Central memory CD8-positive, alpha-beta T cell (primary cell): ENCODE data around the gene FRK.
"Not testable (repeated sequence)": the region's sequence is repeated elsewhere in the genome, so short reads cannot be mapped to it uniquely, and the experiment has no call there.

ENCODE experiments used
- ATAC-seq: fragments of 150-1000 bp; cut with Tn5 transposase; replicated peaks from 2 replicates; pipeline ENCODE4 v1.10.0; 2022; ENCODE audit warnings: mild to moderate bottlenecking, moderate FRiP score, moderate number of reproducible peaks; ENCODE audit not compliant: poor library complexity, severe bottlenecking; ENCODE audit errors: extremely low read depth
- DNase-seq, 2 donors: peaks; one replicate each; pipeline ENCODE4 v3.0.0; 2021; ENCODE audit warnings: low spot score in 2 of 2
- H3K27ac Mint-ChIP-seq: one replicate; pipeline ENCODE4 v1.8.0; 2022; ENCODE audit warnings: low read depth, mild to moderate bottlenecking, moderate library complexity, mixed read lengths
- H3K27me3 Mint-ChIP-seq: one replicate; pipeline ENCODE4 v1.8.0; 2022; ENCODE audit warnings: mixed read lengths
- H3K36me3 Mint-ChIP-seq: one replicate; pipeline ENCODE4 v1.8.0; 2022; ENCODE audit warnings: mild to moderate bottlenecking, moderate library complexity, mixed read lengths; ENCODE audit not compliant: insufficient read depth
- H3K4me1 Mint-ChIP-seq: one replicate; pipeline ENCODE4 v1.8.0; 2022; ENCODE audit warnings: mixed read lengths
- H3K4me3 Mint-ChIP-seq: one replicate; pipeline ENCODE4 v1.8.0; 2022; ENCODE audit warnings: mild to moderate bottlenecking, moderate library complexity, mixed read lengths
- H3K9me3 Mint-ChIP-seq: one replicate; pipeline ENCODE4 v1.8.0; 2022; ENCODE audit warnings: mixed read lengths

FRK gene

DNA sequence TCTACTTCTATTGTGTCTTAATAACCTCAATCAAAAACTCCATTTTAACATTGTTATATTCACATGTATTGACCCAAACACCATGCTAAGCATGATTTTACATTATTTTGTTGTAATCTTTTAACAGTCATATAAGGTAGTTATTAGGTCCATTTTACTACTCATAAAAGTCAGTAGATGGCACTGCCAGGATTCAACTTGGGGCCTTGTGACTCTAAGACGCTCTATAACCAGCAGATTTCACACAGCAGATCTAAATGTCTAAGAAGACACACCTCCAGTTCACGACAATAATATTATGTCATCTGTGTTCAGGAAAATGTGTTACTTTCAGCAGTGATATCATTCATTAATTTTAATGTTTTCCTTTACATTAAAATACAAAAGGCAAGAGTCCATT lies 88.0 kb downstream of the FRK start:
- no peak overlapping the region for H3K4me3 Mint-ChIP-seq
- no peak for DNase-seq
- peaks cover 12% of the 10 kb centered on the region for H3K27me3 Mint-ChIP-seq
- H3K9me3 Mint-ChIP-seq: no peaks in the 10 kb centered on the region
- peaks cover 2% of the 10 kb centered on the region for H3K36me3 Mint-ChIP-seq
- no peak for ATAC-seq
- no peaks in the 10 kb centered on the region for H3K4me1 Mint-ChIP-seq
- H3K27ac Mint-ChIP-seq: no peak overlapping the region

DNA sequence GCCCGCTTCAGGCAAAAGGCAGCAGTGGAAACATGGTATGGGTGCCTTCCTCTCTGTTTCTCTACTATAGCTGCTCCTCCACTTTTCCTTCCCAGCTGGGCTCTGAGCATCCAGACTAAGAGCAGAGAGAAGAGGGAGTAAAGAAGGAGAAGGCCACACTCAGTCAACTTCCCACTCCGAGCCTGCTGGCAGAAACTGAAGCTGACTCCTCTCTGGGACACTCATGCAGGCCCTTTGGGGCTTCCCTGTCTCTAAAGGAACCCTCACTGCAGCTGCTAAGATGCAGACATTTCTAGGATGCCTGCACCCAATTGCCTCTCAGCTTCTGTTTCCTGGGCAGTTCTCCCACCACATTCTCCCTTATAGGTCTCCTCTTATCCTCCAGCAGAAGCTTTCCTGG lies 88.9 kb downstream of the FRK start:
- DNase-seq (no peak), ATAC-seq (no peak)
- H3K9me3 Mint-ChIP-seq: no peaks in the 10 kb centered on the region
- H3K27me3 Mint-ChIP-seq: peaks cover 12% of the 10 kb centered on the region
- peaks cover 1% of the 10 kb centered on the region for H3K36me3 Mint-ChIP-seq
- H3K27ac Mint-ChIP-seq: no peak overlapping the region
- no peak overlapping the region for H3K4me3 Mint-ChIP-seq
- no peaks in the 10 kb centered on the region for H3K4me1 Mint-ChIP-seq

DNA sequence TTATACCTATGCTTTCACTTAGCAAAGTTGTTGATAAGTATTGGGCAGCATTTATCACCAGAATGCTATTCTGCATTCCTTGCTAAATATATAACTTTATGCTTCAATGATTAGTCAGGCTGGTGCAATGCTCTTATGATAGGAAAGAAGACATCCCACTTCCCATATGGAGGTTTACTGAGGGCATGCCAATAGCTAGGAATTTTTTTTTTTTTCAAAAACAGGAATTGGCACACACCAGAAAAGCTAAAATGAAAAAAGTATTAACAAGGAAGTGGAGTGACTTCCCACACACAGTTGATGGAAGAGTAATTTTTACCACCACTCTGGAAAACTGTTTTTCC lies 90.8 kb downstream of the FRK start:
- Mint-ChIP-seq H3K27ac (no peak overlapping the region), H3K4me1 (no peaks in the 10 kb centered on the region), H3K36me3 (no peaks in the 10 kb centered on the region), H3K9me3 (no peaks in the 10 kb centered on the region), H3K4me3 (no peak overlapping the region), H3K27me3 (peaks cover 12% of the 10 kb centered on the region)
- no peak for ATAC-seq
- no peak for DNase-seq

DNA sequence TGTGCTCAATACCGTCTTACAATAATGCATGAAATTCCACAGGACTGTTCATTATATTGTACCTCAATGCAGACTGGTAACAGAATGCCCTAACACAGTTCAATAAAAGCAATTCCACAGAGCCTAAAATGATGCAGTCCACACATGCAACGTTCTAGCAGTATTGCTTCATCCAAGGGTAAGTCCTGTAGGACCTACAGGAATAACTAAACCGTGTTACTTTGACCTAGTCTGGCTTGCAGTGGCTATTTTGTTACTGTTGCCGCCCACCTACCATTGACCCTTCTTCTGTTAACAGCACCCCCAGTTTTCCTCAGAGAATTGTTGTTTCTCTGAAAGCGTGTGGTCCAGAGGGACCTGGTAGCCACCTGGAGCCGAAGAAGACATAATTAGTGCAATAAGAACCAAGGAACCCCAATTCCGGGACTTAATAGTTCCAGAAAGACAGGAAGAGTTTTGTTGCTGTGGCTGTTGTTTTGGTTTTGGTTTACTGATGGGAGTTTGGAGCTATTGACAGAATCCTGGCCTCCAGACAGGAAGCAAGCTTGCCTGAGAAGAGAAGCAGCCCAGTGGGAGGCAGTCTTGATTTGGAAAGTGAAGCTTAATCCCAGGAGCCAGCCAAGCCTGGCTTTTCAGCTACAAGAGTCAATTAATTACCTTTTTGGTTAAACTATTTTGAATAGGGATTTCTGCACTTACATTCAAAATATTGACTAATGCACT lies 91.3 kb downstream of the FRK start:
- no peaks in the 10 kb centered on the region for H3K36me3 Mint-ChIP-seq
- H3K4me1 Mint-ChIP-seq: no peaks in the 10 kb centered on the region
- no peak overlapping the region for H3K4me3 Mint-ChIP-seq
- DNase-seq (no peak), ATAC-seq (no peak)
- H3K9me3 Mint-ChIP-seq: no peaks in the 10 kb centered on the region
- peaks cover 12% of the 10 kb centered on the region for H3K27me3 Mint-ChIP-seq
- no peak overlapping the region for H3K27ac Mint-ChIP-seq

DNA sequence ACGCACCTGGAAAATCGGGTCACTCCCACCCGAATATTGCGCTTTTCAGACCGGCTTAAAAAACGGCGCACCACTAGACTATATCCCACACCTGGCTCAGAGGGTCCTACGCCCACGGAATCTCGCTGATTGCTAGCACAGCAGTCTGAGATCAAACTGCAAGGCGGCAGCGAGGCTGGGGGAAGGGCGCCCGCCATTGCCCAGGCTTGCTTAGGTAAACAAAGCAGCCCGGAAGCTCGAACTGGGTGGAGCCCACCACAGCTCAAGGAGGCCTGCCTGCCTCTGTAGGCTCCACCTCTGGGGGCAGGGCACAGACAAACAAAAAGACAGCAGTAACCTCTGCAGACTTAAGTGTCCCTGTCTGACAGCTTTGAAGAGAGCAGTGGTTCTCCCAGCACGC lies 100.4 kb downstream of the FRK start:
- not testable (repeated sequence) for H3K9me3 Mint-ChIP-seq, H3K4me3 Mint-ChIP-seq, H3K27me3 Mint-ChIP-seq, H3K36me3 Mint-ChIP-seq, H3K4me1 Mint-ChIP-seq, H3K27ac Mint-ChIP-seq, ATAC-seq, DNase-seq

DNA sequence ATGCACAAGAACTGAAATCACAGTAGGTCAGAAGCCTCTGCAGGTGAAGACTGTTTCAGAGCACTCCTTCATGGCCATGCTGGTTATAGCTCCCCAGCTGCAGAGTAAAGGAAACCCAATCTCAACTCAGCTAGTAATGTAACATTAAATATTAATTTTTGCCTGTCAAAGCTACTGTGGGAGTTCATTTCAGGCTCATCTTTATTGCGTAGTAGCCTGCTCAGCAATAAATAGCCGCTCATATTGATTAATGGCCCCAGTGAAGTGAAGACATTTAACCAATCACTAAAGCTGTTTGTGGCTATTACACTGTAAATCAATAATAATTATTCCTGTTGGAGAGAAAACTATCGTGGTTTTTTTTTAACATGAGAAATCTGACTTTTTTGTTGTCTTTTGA lies 101.7 kb downstream of the FRK start:
- no peak for DNase-seq
- H3K36me3 Mint-ChIP-seq: no peaks in the 10 kb centered on the region
- no peaks in the 10 kb centered on the region for H3K4me1 Mint-ChIP-seq
- H3K27me3 Mint-ChIP-seq: no peaks in the 10 kb centered on the region
- H3K27ac Mint-ChIP-seq: no peak overlapping the region
- no peak overlapping the region for H3K4me3 Mint-ChIP-seq
- ATAC-seq: no peak
- no peaks in the 10 kb centered on the region for H3K9me3 Mint-ChIP-seq

DNA sequence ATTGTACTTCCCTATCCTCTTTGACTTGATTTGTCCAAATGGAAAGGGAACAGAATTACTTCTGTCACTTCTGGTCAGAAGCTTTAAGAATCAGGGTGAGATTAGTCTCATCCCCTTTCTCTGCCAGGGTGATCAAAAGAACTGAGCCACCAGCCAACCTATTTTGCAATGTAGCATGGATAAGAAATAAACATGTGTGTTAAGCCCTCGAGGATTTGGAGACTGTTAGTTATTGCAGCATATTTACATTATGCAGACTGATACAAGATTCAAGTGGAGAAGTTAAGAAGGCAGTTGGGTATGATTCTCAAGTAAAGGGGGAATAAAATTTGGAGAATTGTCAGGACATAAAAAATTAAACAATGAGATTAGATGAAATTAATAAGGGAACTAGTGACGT lies 106.0 kb downstream of the FRK start:
- Mint-ChIP-seq H3K9me3 (no peaks in the 10 kb centered on the region), H3K4me3 (no peak overlapping the region), H3K36me3 (no peaks in the 10 kb centered on the region), H3K4me1 (no peaks in the 10 kb centered on the region), H3K27ac (no peak overlapping the region), H3K27me3 (no peaks in the 10 kb centered on the region)
- DNase-seq (no peak), ATAC-seq (no peak)

DNA sequence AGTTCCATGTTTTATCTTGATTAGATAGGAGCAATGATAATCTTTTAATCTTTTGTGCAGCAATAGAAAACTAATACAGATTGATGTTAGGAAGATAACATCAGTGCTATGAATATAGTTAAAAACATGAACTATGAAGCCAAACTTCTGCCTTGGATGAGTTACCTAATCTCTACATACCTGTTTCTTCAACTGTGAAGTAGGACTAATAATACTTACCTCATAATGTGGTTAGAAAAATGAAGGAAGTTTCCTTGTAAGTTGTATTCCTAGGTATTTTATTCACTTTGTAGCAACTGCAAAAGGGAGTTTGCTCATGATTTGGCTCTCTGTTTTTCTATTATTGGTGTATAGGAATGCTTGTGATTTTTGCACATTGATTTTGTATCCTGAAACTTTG lies 111.9 kb downstream of the FRK start:
- H3K4me3 Mint-ChIP-seq: no peak overlapping the region
- no peak overlapping the region for H3K27ac Mint-ChIP-seq
- ATAC-seq (no peak), DNase-seq (no peak)
- H3K36me3 Mint-ChIP-seq: no peaks in the 10 kb centered on the region
- H3K27me3 Mint-ChIP-seq: no peaks in the 10 kb centered on the region
- H3K4me1 Mint-ChIP-seq: no peaks in the 10 kb centered on the region
- no peaks in the 10 kb centered on the region for H3K9me3 Mint-ChIP-seq

DNA sequence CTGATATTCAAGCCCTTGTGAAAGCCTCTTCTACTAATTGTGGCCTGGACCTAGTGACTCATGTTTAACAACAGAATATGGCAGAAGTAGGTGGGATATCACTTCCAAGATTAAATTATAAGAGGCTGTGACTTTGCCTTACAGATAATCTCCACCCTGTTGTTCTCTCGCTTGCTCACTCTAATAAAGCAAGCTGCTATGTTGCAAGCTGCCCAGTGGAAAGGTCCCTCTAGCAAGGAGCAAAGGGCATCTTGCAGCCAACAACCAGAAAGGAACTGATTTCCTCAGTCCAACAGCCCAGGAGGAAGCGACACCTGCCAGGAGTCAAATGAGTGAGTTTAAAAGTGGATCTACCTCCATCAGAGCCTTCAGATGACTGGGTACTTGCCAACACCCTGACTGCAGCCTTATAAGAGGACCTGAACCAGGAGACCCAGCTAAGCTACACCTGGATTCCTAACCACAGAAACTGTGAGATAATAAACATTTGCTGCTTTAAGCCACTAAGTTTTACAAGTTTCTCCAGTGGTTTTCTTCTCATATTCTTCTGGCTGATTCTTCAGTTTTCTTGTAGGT lies 112.6 kb downstream of the FRK start:
- H3K9me3 Mint-ChIP-seq: no peaks in the 10 kb centered on the region
- DNase-seq: no peak
- no peak overlapping the region for H3K4me3 Mint-ChIP-seq
- H3K36me3 Mint-ChIP-seq: no peaks in the 10 kb centered on the region
- ATAC-seq: no peak
- H3K4me1 Mint-ChIP-seq: no peaks in the 10 kb centered on the region
- no peak overlapping the region for H3K27ac Mint-ChIP-seq
- H3K27me3 Mint-ChIP-seq: no peaks in the 10 kb centered on the region

DNA sequence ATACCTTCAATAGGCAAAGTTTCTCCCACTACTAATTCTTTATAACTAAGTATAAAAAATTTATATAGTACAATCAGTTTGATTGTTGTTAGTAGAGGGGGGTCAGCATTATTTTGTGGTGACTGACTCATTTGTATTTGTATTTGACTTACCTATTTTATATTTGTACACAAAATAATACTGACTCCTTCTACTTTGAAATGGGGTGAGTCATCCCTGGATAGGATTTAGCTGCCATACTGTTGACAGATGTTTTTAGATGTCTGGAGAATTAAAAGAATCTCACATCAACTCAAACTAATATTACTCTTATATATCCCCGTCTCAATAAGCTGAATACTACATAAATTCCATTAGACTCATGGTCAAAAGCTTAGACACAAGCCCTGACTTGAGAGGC lies 114.9 kb downstream of the FRK start:
- no peaks in the 10 kb centered on the region for H3K27me3 Mint-ChIP-seq
- ATAC-seq (no peak), DNase-seq (no peak)
- no peak overlapping the region for H3K27ac Mint-ChIP-seq
- no peak overlapping the region for H3K4me3 Mint-ChIP-seq
- H3K9me3 Mint-ChIP-seq: no peaks in the 10 kb centered on the region
- H3K4me1 Mint-ChIP-seq: no peaks in the 10 kb centered on the region
- no peaks in the 10 kb centered on the region for H3K36me3 Mint-ChIP-seq

DNA sequence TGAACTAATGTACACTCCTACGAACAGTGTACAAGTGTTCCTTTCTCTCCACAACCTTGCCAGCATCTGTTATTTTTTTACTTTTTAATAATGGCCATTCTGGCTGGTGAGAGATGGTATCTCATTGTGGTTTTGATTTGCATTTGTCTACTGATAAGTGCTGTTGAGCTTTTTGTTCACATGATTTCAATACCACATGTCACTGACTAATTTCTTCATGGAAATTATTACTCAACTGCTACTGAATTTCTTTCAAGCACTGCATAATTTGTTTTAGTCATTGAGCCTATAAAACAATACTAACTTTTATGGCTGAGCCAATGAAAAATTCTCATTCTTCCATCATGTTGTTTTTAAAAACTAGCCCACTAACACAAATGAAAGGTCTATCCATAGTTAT lies 115.4 kb downstream of the FRK start:
- no peaks in the 10 kb centered on the region for H3K9me3 Mint-ChIP-seq
- H3K4me1 Mint-ChIP-seq: no peaks in the 10 kb centered on the region
- H3K27me3 Mint-ChIP-seq: no peaks in the 10 kb centered on the region
- no peaks in the 10 kb centered on the region for H3K36me3 Mint-ChIP-seq
- DNase-seq (no peak), ATAC-seq (no peak)
- H3K4me3 Mint-ChIP-seq: no peak overlapping the region
- H3K27ac Mint-ChIP-seq: no peak overlapping the region

DNA sequence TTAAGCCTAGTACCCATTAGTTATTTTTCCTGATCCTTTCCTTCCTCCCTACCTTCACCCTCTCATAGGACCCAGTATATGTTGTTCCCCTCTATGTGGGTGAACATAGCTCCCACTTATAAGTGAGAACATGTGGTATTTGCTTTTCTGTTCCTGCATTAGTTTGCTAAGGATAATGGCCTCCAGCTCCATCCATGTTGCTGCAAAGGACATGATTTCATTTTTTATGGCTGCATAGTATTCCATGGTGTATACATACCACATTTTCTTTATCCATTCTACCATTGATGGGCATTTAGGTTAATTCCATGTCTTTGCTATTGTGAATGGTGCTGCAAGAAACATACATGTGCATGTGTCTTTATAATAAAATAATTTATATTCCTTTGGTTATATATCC lies 115.9 kb downstream of the FRK start:
- not testable (repeated sequence) for H3K27ac Mint-ChIP-seq, H3K27me3 Mint-ChIP-seq, H3K4me3 Mint-ChIP-seq, ATAC-seq, H3K9me3 Mint-ChIP-seq, H3K36me3 Mint-ChIP-seq, H3K4me1 Mint-ChIP-seq, DNase-seq

DNA sequence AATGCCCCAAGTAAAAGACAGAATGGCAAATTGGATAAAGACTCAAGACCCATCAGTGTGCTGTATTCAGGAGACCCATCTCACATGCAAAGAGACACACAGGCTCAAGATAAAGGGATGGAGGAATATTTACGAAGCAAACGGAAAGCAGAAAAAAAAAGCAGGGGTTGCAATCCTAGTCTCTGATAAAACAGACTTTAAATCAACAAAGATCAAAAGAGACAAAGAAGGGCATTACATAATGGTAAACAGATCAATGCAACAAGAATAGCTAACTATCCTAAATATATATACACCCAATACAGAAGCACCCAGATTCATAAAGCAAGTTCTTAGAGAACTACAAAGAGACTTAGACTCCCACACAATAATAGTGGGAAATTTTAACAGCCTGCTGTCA lies 123.2 kb downstream of the FRK start:
- DNase-seq, ATAC-seq, H3K36me3 Mint-ChIP-seq, H3K27me3 Mint-ChIP-seq, H3K4me3 Mint-ChIP-seq, H3K27ac Mint-ChIP-seq, H3K4me1 Mint-ChIP-seq: not testable (repeated sequence)
- H3K9me3 Mint-ChIP-seq: peaks cover 10% of the 10 kb centered on the region
